HL-60 (cell line): ENCODE data around the gene EMC9.

ENCODE experiments used
- DNase-seq, 2 experiments: peaks; one replicate each; pipeline ENCODE4 v3.0.0-alpha.2; 2010 to 2020; ENCODE audit warnings: low read depth in 1 of 2, low spot score in 1 of 2
- H3K27ac ChIP-seq: fragments of 250-450 bp; sonication (Bioruptor Pico); replicated peaks from 2 replicates; pipeline ENCODE4 v1.5.1; 2020; ENCODE audit warnings: mild to moderate bottlenecking, moderate library complexity
- H3K27me3 ChIP-seq: fragments of 250-450 bp; sonication (Bioruptor Pico); 2 replicates; pipeline ENCODE4 v1.5.1; 2021; ENCODE audit warnings: mild to moderate bottlenecking, moderate library complexity; ENCODE audit not compliant: insufficient read depth, poor library complexity, severe bottlenecking
- H3K4me3 ChIP-seq: replicated peaks from 2 replicates; pipeline ENCODE4 v1.5.1; 2011; ENCODE audit warnings: mild to moderate bottlenecking, control low read depth, low read length; ENCODE audit not compliant: insufficient read depth
- CTCF ChIP-seq: IDR thresholded peaks from one replicate; pipeline ENCODE4 v1.5.1; 2011; ENCODE audit warnings: low read length, control low read depth, inconsistent platforms; ENCODE audit not compliant: insufficient read depth
- GABPA ChIP-seq: IDR thresholded peaks from 2 replicates; pipeline ENCODE4 v1.6.1; 2012; ENCODE audit warnings: low read depth
- POLR2AphosphoS5 ChIP-seq: IDR thresholded peaks from 2 replicates; pipeline ENCODE4 v1.6.1; 2012; ENCODE audit warnings: low read depth
- REST ChIP-seq: IDR thresholded peaks from 2 replicates; pipeline ENCODE4 v1.6.1; 2012; ENCODE audit warnings: low read depth; ENCODE audit not compliant: insufficient replicate concordance
- SPI1 ChIP-seq: IDR thresholded peaks from 2 replicates; pipeline ENCODE4 v1.6.1; 2012; ENCODE audit warnings: low read depth, mild to moderate bottlenecking, borderline replicate concordance
- long read RNA-seq: library from polyadenylated mRNA; unstranded; transcript quantifications from one replicate; pipeline ENCODE4 v2.0.0, GENCODE V29; 2020

Gene EMC9
- long read RNA-seq, partial matches to known transcripts, result 14 of 34 reads
- long read RNA-seq, other reads (novel, unspliced or antisense), result 11 of 34 reads

GRCh38 chr14:24141097-24141880 lies at the start of gene EMC9:
Gene EMC9 (minus strand): TSS chr14:24141591. CDS start chr14:24141304, 287 bp downstream.
- no peaks in the 10 kb centered on the region for H3K27me3 ChIP-seq
- TF ChIP-seq GABPA (no peak), CTCF (no peak), POLR2AphosphoS5 (peak; percentile 79), SPI1 (peak; percentile 78; the same call in 1 of the 2 replicates), REST (no peak)
- peak; percentile 99 to 100 for DNase-seq
- peak within 1 kb of the TSS; percentile 89 for H3K4me3 ChIP-seq
- H3K27ac ChIP-seq, result peak within 1 kb of the TSS; percentile 78

GRCh38 chr14:24190416-24190815 lies 49.0 kb upstream of the EMC9 start:
- no peak overlapping the region for H3K4me3 ChIP-seq
- no peaks in the 10 kb centered on the region for H3K27me3 ChIP-seq
- no peak for TF ChIP-seq REST
- TF ChIP-seq GABPA, result no peak
- no peak for TF ChIP-seq POLR2AphosphoS5
- TF ChIP-seq SPI1, result no peak
- TF ChIP-seq CTCF, result no peak
- no peak for DNase-seq
- H3K27ac ChIP-seq, result no peak overlapping the region

- no peak for DNase-seq
- TF ChIP-seq GABPA (no peak), POLR2AphosphoS5 (no peak), CTCF (no peak), SPI1 (no peak), REST (no peak)
- H3K27ac ChIP-seq, result 0 out of 2 replicates have a peak overlapping the region, but pooled peaks have one; percentile 79
- H3K4me3 ChIP-seq, result no peak overlapping the region
- no peaks in the 10 kb centered on the region for H3K27me3 ChIP-seq
These were observed 48.1 kb upstream of the EMC9 start for GRCh38 chr14:24189460-24189859.
